ENCODE results near the gene KCNH3. TPM values are rescaled to one million over a fixed set of nuclear protein-coding genes. Genes with fewer than 3 reads are reported as not detected.

Gene KCNH3
- total and polyA plus RNA-seq, 2 experiments from 2014 or later: 0.21 to 0.52 TPM

DNA sequence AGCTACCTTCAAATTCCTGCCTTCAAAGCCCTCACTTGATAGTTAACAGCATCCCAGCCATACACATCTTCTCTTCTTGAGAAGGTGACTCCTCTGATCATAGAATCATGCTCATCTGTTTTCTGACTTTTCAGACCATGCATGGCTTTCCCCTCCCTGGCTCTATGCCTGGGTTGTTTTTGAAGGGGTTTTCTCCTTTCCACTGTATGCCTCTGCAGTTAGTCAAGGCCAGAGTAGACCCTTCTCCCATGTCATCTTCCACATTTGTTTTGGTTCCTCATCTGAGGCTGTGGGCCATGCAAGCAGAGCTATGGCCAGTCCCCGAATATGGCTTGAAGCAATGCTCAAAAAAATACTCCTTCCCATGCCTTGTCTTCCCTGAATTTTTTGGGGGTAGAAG lies 43.4 kb downstream of the KCNH3 start:
- Mint-ChIP-seq H3K4me3 (no peak overlapping the region), H3K4me1 (peaks cover 16% of the 10 kb centered on the region), H3K27ac (no peak overlapping the region), H3K36me3 (ENCODE audit: low read depth) (peaks cover 2% of the 10 kb centered on the region; the same call in 1 of the 3 replicates), H3K27me3 (ENCODE audit: insufficient read depth, low read depth, poor library complexity) (peaks cover 9% of the 10 kb centered on the region), H3K9me3 (no peaks in the 10 kb centered on the region)
- Histone ChIP-seq H3K27me3 (ENCODE audit: insufficient read depth) (no peaks in the 10 kb centered on the region), H3K36me3 (ENCODE audit: insufficient read depth) (no peaks in the 10 kb centered on the region), H3F3A (replicated peaks; ENCODE audit: low read depth) (no peaks in the 10 kb centered on the region), H3K79me2 (replicated peaks; ENCODE audit: insufficient read depth) (0 out of 2 replicates have a peak, but pooled peaks cover 14% of the 10 kb centered on the region), H3K4me1 (ENCODE audit: insufficient read depth) (no peaks in the 10 kb centered on the region), H2AFZ (no peak overlapping the region), H4K20me1 (replicated peaks; ENCODE audit: insufficient read depth) (peaks cover 2% of the 10 kb centered on the region; the same call in 1 of the 2 replicates), H3K9me2 (ENCODE audit: insufficient read depth) (no peaks in the 10 kb centered on the region), H3K4me3 (no peak overlapping the region), H3K27ac (ENCODE audit: low read depth) (no peak overlapping the region), H3K4me2 (no peak overlapping the region)
- ATAC-seq: no peak
- TF ChIP-seq, protein P1, sequence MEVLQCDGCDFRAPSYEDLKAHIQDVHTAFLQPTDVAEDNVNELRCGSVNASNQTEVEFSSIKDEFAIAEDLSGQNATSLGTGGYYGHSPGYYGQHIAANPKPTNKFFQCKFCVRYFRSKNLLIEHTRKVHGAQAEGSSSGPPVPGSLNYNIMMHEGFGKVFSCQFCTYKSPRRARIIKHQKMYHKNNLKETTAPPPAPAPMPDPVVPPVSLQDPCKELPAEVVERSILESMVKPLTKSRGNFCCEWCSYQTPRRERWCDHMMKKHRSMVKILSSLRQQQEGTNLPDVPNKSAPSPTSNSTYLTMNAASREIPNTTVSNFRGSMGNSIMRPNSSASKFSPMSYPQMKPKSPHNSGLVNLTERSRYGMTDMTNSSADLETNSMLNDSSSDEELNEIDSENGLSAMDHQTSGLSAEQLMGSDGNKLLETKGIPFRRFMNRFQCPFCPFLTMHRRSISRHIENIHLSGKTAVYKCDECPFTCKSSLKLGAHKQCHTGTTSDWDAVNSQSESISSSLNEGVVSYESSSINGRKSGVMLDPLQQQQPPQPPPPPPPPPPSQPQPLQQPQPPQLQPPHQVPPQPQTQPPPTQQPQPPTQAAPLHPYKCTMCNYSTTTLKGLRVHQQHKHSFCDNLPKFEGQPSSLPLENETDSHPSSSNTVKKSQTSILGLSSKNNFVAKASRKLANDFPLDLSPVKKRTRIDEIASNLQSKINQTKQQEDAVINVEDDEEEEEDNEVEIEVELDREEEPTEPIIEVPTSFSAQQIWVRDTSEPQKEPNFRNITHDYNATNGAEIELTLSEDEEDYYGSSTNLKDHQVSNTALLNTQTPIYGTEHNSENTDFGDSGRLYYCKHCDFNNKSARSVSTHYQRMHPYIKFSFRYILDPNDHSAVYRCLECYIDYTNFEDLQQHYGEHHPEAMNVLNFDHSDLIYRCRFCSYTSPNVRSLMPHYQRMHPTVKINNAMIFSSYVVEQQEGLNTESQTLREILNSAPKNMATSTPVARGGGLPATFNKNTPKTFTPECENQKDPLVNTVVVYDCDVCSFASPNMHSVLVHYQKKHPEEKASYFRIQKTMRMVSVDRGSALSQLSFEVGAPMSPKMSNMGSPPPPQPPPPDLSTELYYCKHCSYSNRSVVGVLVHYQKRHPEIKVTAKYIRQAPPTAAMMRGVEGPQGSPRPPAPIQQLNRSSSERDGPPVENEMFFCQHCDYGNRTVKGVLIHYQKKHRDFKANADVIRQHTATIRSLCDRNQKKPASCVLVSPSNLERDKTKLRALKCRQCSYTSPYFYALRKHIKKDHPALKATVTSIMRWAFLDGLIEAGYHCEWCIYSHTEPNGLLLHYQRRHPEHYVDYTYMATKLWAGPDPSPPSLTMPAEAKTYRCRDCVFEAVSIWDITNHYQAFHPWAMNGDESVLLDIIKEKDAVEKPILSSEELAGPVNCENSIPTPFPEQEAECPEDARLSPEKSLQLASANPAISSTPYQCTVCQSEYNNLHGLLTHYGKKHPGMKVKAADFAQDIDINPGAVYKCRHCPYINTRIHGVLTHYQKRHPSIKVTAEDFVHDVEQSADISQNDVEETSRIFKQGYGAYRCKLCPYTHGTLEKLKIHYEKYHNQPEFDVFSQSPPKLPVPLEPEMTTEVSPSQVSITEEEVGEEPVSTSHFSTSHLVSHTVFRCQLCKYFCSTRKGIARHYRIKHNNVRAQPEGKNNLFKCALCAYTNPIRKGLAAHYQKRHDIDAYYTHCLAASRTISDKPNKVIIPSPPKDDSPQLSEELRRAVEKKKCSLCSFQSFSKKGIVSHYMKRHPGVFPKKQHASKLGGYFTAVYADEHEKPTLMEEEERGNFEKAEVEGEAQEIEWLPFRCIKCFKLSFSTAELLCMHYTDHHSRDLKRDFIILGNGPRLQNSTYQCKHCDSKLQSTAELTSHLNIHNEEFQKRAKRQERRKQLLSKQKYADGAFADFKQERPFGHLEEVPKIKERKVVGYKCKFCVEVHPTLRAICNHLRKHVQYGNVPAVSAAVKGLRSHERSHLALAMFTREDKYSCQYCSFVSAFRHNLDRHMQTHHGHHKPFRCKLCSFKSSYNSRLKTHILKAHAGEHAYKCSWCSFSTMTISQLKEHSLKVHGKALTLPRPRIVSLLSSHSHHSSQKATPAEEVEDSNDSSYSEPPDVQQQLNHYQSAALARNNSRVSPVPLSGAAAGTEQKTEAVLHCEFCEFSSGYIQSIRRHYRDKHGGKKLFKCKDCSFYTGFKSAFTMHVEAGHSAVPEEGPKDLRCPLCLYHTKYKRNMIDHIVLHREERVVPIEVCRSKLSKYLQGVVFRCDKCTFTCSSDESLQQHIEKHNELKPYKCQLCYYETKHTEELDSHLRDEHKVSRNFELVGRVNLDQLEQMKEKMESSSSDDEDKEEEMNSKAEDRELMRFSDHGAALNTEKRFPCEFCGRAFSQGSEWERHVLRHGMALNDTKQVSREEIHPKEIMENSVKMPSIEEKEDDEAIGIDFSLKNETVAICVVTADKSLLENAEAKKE (CRISPR knock-in tag; IDR thresholded peaks at IDR 0.05): no peak
- TF ChIP-seq JUNB (IDR thresholded peaks at IDR 0.05; ENCODE audit: unreplicated experiment) (no peak), STAT1 (IDR thresholded peaks at IDR 0.05; ENCODE audit: unreplicated experiment) (no peak), EZH2 (IDR thresholded peaks at IDR 0.05; ENCODE audit: low read depth, unreplicated experiment) (no peak), POLR2AphosphoS5 (IDR thresholded peaks at IDR 0.05; ENCODE audit: low read depth) (no peak), ZNF114 (CRISPR knock-in tag; IDR thresholded peaks at IDR 0.05) (no peak), NANOG (IDR thresholded peaks at IDR 0.05; ENCODE audit: borderline replicate concordance) (no peak), CTCF (conservative IDR thresholded peaks at IDR 0.05; ENCODE audit: low read depth in 2 of 2) (no peak), ZNF331 (CRISPR knock-in tag; IDR thresholded peaks at IDR 0.05; ENCODE audit: low read depth) (no peak), CREB1 (CRISPR knock-in tag; IDR thresholded peaks at IDR 0.05; ENCODE audit: low read depth) (no peak), EZH2phosphoT487 (IDR thresholded peaks at IDR 0.05; ENCODE audit: unreplicated experiment) (no peak)
- TF ChIP-seq, protein P2, sequence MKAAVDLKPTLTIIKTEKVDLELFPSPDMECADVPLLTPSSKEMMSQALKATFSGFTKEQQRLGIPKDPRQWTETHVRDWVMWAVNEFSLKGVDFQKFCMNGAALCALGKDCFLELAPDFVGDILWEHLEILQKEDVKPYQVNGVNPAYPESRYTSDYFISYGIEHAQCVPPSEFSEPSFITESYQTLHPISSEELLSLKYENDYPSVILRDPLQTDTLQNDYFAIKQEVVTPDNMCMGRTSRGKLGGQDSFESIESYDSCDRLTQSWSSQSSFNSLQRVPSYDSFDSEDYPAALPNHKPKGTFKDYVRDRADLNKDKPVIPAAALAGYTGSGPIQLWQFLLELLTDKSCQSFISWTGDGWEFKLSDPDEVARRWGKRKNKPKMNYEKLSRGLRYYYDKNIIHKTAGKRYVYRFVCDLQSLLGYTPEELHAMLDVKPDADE (IDR thresholded peaks at IDR 0.05): no peak
- TF ChIP-seq, protein P3, sequence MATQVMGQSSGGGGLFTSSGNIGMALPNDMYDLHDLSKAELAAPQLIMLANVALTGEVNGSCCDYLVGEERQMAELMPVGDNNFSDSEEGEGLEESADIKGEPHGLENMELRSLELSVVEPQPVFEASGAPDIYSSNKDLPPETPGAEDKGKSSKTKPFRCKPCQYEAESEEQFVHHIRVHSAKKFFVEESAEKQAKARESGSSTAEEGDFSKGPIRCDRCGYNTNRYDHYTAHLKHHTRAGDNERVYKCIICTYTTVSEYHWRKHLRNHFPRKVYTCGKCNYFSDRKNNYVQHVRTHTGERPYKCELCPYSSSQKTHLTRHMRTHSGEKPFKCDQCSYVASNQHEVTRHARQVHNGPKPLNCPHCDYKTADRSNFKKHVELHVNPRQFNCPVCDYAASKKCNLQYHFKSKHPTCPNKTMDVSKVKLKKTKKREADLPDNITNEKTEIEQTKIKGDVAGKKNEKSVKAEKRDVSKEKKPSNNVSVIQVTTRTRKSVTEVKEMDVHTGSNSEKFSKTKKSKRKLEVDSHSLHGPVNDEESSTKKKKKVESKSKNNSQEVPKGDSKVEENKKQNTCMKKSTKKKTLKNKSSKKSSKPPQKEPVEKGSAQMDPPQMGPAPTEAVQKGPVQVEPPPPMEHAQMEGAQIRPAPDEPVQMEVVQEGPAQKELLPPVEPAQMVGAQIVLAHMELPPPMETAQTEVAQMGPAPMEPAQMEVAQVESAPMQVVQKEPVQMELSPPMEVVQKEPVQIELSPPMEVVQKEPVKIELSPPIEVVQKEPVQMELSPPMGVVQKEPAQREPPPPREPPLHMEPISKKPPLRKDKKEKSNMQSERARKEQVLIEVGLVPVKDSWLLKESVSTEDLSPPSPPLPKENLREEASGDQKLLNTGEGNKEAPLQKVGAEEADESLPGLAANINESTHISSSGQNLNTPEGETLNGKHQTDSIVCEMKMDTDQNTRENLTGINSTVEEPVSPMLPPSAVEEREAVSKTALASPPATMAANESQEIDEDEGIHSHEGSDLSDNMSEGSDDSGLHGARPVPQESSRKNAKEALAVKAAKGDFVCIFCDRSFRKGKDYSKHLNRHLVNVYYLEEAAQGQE (IDR thresholded peaks at IDR 0.05; ENCODE audit: unreplicated experiment): no peak
- DNase-seq (ENCODE audit: low spot score): no peak

Measured in GM23338 (cell line).